Right renal pelvis (tissue), 4 donors: ENCODE data around the gene UNC93A. TPM values are rescaled to one million over a fixed set of nuclear protein-coding genes. Genes with fewer than 3 reads are reported as not detected.
"Not testable (repeated sequence)": the region's sequence is repeated elsewhere in the genome, so short reads cannot be mapped to it uniquely, and the experiment has no call there.

Experiments used
- DNase-seq, 4 donors: peaks; one replicate each; pipeline ENCODE4 v3.0.0-alpha.2; 2013; ENCODE audit warnings: low read depth in 4 of 4, low spot score in 3 of 4, missing footprints in 1 of 4
- polyA plus RNA-seq, 4 donors: library from polyadenylated mRNA; unstranded; fragments of 120-200 nt; gene quantifications; one replicate each; pipeline ENCODE4 v1.2.1, GENCODE V29; 2013; ENCODE audit not compliant: insufficient read length in 4 of 4

Gene UNC93A
- polyA plus RNA-seq, 4 donors, result 2.5 to 9.2 (median 7.6) TPM

DNA sequence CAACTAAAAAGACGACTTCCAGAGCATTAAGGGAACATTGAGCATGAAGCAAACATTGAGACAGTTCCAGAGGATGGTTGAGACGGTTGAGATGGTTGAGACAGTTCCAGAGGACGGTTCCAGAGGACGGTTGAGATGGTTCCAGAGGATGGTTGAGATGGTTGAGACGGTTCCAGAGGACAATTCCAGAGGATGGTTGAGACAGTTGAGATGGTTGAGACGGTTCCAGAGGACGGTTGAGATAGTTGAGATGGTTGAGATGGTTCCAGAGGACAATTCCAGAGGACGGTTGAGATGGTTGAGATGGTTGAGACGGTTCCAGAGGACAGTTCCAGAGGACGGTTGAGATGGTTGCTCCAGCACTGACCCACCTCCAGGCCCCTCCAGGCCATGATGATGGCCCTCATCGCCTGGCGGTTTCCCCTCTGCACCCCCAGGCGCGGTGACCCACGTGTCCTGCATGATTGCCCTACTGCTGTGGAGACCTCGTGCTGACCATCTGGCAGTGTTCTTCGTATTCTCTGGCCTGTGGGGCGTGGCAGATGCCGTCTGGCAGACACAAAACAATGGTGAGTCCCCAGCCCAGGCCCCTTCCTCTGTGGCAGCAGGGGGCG lies 16.3 kb downstream of the UNC93A start:
- DNase-seq, result no peak

DNA sequence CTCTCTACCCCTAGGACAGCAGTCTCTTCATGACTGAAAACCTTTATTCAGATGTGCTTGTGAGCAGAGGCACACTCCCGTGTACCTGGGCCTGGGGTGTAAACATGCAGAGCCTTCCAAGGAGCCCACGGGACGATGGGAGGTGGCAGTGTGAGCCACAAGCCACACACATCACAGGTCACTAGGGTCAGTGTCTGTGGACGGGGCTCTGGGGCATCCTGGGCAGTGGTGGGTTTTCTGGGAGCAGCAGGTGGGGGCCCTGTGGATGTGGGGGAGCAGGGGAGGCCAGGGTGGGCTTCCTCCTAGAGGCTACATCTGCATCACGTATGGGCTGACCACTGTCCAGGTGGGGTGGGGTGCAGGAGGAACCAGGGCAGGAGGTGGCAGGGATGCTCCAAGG lies 17.1 kb downstream of the UNC93A start:
- no peak for DNase-seq

DNA sequence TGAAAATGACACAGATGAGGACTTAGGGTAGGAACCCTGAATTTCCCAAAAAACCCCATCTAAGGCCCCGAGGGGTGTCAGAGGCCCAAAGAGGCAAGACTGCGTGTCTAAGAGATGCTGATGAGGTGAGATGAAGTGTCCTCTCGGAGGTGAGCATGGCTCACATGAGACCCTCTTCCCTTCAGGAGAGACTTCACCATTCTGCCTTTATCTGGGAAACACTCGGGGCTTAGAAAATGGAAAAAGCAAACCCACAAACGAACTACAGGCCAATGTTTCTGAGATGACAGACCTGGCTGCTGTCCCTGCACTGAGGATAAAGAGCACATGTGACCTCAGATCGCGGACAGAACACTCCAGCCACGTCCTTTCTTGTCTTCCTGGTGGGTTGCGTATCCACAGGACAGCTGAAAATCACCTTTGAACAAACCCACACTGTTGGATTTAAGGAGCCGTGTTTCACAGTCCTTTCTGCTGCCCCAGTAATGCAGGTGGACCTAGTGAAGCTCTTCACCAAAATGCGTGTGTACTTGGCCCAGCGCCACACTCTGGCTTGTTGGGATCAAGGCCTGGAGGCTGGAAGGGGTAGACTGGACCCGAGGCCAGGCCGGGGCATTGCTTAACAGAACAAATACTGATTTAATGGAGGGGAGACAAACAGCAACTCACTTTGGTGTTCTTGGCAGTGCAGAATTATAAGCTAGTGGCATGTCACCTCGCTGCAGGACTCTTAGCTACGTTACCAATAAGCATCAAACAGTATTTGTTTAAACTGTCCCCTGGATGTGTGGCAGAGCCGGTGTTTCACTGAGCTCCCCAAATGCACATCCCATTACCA lies 18.5 kb downstream of the UNC93A start:
- DNase-seq, result not testable (repeated sequence)

DNA sequence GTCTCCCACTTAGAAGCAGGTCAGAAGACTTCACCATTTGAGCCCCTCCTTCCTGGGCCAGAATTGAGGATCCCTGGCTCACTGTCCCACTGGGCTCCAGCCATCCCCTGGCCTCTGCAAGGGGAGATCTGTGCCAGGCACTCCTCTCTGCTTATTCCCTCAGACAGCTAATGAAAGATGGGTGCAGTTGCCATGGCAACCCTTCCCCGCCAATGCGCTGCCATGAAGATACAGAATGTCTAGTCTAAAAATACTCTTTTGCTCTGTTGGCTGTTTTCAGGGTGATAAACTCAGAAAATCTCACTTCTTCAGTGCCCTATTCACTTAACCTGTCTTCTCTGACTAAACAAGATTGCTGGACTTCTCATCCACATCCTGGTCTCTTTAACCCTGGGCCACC lies 20.2 kb downstream of the UNC93A start:
- no peak for DNase-seq

DNA sequence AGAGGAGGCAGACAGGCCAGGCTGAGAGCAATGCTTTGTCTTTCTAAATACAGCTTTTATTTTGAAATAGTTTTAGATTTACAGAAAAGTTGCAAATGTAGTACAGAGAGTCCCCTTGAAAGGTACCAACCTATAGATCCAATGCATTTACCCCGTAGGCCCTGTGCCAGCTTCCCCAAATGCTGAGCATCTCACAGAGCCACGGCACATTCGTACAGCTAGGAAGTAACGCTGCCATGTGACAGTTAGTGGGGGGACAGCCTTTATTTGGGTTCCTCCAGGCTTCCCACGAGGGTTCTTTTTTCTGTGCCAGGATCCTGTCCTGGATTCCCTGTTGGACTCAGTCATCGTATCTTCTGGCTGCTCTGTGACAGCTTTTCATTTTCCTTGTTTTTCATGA lies 20.6 kb downstream of the UNC93A start:
- DNase-seq, result not testable (repeated sequence)

DNA sequence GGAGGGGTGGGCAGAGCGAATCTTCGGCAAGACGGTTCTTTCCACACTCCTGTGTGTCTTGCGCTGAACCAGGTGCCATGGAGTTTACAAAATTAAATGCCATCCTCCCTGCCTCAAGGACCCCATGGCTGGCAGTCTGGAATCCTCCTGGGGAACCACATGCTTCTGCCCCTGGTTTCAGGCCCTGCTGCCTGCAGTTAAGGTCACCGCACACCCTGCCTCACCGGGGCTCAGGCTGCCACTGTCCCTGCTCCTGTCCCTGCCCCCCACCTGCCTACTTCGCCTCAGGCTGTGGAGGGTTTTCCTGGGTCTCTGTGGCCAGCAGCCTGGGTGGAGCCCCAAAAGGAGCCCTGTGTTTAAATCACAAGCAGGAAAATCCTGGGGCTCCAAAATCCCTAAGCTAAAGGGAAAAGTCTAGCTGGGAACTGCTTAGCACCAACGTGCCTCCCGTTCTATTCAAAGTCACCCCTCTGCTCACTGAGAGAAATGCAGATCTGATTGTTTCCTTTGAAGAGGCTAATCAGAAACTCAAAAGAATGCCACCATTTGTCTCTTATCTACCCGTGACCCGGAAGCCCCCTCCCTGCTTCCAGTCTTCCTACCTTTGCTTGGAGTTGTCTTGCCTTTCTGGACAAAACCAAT lies 23.2 kb downstream of the UNC93A start:
- DNase-seq, result no peak

DNA sequence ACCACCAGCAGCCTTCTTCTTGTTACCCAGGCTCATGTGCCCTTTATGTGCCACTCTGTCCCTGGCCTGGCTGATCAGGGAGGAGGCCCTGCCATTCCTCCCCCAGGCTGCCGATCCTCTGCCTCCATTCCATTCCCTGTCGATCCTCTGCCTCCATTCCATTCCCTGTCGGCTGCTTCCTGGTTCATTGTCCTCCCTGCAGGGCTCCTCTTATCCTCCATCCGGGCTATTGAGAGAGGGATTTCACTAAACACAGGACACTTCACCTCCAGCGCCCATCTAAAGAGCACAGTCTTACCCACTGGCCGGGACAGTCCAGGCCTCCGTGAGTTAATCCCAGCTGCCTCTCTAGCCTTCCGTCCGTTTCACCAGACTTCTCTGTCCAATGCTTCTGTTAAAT lies 26.1 kb downstream of the UNC93A start:
- no peak for DNase-seq

DNA sequence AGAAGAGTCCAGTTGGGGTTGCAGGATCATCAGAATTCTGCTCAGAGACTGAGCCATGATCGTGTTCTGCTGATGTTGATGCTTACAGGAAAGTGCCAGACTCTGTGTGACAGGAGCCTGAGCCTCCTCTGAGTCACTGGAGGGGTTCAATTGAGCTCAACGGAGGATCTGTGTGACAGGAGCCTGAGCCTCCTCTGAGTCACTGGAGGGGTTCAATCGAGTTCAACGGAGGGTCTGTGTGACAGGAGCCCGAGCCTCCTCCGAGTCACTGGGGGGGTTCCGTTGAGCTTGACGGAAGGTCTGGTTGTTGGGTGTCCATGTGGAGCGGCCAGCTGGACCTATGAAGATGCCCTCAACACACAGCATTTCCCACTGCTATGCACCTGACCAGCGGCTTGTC lies 27.2 kb downstream of the UNC93A start:
- not testable (repeated sequence) for DNase-seq

DNA sequence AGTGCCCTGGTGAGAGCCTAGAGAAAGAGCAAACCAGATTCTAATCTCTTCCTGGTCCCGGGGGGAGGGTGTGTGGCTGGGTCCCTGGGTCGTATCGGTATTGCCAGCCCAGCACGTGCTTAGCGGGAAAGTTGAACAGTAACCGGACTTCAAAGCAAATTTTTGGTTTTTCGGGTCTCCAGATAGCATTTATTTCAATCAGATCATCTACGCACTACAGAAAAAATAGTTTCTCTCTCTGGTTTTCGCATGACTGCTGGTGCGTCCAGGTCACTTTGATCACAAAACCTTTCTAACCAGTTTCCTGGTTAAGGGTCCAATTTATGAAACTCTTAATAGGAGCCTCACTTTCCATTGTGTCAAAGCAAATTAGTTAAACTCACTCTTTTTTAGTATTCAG lies 27.7 kb downstream of the UNC93A start:
- DNase-seq, result not testable (repeated sequence)

DNA sequence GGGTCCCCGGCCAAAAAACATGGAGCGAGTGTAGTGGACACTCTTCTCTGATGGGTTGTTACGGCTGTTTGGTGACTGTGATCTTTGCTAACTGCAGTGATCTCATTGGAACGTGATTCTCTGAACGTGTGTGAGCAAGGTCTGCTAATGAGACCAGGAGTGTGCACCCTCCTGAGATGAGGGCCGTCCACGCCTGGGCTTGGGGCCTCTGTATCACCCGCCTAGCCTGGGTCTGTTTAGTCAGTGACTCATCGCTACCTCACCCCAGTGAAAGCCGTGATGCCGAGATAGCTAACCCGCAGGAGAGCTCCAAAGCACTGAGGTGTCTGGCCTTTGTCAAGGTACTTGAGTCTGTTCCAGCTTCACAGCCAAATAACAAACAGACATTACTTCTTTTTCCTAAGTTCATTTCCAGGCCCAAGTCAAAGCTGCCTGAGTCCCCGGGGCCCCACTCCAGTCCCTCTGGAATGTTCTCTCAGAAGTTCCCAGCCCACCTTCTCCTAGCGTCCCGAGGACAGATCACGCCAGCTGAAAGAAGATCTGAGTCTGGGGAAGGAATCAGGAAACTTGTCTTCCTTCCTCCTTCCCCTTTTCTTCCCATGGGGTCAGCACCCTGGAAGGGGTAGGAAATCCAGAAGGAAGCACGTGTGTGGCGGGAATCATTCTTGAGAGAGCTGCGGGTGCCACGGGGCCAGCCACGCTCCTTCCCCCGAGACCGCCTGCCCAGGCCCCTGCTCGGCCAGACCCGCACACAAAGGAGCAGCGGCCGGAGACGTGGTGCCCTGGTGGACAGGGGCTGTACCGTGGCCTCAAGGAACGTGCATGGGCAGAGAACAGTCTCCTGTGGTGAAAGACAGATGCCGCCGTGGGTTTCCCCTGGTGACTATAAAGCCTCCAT lies 29.0 kb downstream of the UNC93A start:
- DNase-seq, result not testable (repeated sequence)

DNA sequence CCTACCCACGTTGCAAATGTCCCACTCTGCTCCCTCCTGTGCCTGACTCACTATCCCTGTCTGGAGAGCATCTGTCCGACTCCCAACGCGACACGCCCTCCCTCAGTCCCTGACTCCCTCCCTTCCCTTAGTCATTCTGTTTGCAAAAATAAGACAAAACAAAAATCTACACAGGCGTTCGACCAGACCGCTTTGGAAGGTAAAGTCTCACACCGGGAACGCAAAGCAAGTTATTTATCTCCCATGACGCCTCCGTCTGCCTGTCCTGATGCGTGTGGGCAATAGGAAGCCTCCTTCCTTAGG lies 29.6 kb downstream of the UNC93A start:
- DNase-seq, result not testable (repeated sequence)

DNA sequence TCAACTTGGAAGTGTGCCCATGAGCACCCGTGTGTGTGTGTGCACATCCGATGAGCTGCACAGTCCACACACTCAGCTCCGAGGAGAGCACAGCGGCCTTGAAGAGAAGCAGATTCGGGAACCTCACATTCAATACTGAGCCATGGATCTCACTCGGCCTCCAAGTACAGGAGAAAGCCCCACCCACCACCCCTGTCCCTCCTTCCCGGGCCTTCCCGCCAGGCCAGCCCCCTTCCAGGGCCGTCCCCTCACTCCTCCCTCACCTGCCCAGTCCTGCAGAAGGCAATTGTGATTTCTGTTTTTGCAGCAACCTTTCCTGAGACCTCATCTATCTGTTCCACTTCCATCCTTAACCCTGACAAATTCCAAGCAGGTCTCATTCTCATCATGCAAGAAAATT lies 30.1 kb downstream of the UNC93A start:
- DNase-seq, result not testable (repeated sequence)

DNA sequence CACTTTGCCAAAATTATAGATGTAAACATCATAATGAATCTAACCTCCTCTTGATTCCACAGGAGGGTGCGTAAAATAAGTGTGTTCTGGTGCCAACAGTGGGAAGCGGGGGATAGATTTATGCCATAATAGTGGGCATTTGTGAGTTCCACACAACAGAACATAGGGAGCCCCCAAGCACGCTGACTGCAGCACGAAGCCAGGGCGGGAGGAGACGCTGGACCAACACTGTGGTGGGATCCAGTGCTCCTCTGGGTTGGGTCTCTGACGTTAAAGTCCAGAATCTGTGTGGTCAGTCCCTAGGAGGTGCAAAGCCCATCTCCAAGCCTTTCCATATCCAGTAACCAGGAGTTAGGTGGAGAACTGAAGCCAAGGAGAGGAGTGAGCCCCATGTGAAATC lies 32.0 kb downstream of the UNC93A start:
- DNase-seq, result no peak

DNA sequence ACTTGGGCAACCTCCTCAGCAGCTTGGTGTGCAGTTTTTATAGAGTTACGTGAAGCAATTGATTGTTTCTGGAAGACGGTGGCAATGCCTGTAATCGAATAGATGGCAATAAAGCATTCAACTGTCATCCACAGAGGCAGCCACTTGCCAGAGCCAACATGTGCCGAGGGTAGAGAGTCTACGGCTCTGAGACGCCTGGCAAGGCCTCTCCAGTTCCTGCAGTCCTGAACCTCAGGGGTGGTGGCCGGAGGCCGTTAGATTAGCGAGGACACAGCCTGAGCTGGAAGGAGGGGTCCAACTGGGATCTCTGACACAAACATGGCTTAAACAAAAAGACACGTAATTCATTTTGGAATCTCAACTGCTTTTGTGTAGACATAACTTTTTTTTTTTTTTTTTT lies 33.0 kb downstream of the UNC93A start:
- no peak for DNase-seq

DNA sequence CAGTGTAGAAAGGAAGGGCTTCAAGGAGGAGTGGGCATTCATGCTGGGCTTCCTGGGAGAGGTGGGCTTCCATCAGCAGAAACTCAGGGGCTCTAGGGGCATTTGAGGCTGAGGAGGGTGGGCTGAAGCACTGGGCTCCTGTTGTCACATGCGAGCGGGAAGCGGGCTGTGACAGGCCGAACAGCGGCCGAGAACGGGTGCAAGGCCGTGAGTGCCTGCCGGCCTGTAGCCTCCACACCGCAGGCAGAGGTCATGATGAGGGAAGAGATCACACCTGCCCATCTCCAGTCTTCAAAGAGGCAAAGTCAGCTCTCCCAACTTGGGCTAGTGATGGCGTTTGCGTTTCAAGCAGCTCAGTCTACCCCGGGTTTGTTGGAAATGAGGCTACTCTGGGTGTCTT lies 34.7 kb downstream of the UNC93A start:
- no peak for DNase-seq

DNA sequence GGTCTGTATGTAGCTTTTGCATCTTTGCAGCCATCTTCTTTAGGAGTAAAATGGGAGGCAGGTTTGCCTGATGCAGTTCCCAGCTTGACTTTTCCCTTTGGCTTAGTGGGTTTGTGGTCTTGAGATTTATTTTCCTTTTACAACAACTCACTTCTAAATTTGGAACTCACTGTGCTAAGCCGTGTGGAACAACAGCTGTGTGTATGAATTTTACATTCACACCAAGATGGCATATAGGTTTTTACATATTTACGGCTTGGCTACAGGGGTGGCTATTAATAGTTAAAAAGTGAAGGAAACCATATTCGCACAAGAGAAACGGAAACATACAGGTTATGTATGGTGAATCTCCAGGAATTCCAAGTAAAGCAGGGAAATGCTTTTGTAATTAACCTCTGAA lies 36.3 kb downstream of the UNC93A start:
- no peak for DNase-seq

DNA sequence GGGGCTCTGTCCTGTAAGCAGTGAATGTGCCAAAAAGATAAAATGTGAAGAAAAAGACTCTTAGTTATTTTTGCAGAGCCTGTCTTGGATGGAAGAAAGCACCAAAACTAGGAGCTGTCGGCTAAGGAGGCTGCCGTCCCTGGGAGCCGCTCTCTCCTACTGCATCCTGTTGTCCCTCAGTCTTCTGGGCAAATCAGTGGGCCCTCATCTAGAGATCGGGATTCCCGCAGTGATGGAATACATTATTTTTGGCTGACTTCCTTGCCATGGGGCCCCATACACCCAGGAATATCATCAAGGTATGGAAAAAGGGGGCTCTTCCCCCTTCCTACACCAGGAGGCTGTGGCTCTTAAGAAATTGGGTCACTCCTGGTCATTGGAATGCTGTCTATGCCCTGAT lies 37.0 kb downstream of the UNC93A start:
- DNase-seq, result no peak

DNA sequence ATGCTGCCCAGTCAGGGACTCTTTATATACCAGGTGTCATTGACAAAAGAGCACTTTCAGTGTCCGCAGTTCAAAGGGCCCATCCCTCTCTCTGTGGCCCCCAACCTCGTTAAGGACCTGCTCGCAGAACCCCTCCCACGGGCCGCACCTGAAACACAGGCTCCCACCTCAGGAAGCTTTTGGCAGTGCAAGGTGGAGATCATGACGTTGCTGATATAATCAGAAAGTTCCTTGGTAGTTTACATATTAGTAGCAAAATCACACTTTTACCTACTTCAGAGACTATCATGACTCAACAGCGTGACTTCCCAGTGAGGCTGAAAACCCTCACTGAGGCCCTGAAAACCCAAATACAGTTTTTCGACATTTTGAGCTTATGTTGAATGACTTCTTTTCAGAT lies 37.9 kb downstream of the UNC93A start:
- no peak for DNase-seq

DNA sequence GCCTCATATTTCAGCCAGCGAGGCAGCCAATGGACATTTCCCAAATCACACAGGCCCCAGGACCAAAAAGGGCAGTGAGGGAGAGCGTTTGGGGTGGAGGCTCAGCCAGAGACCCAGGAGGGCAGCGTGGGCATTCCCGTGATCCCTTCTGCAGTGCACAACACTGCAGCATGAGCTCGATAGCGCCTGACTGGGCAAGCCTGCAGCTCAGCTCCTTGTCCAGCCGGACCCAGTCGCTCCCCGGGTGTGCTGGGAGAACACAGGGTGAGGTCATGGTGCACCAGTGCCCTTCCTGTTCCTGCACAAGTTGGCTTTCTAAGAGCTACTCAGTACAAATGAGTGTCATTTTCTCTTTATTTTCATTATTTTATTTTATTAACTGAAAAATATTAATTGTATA lies 39.6 kb downstream of the UNC93A start:
- no peak for DNase-seq

DNA sequence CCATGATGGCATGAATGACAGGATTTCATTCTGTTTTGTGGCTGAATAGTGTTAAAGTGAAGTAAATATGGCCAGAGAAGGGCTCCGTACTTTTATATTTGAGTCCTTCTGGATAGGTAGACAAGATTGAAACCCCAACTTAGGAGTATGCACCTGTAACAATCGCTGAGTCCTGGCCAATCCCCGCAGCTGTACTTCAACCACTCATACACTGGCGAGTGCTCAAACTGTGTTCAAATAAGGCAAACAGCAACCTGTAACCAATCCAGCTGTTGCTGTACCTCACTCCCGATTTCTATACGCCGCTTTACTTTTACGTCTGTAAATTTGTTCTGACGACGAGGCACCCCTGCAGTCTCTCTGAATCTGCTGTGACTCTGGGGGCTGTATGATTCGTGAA lies 40.5 kb downstream of the UNC93A start:
- DNase-seq, result no peak
